ENCODE results near the gene UBA1.

Gene UBA1

GRCh38 chrX:47187106-47187677 is 6.4 kb upstream of the UBA1 start:
- no peak overlapping the region for H3K4me3 ChIP-seq (ENCODE audit: insufficient read depth, low read depth, low read length, poor library complexity, severe bottlenecking)
- H3K4me1 ChIP-seq (ENCODE audit: control insufficient read depth, insufficient read depth, low read length, poor library complexity, severe bottlenecking): peaks cover 8% of the 10 kb centered on the region
- H3K27me3 ChIP-seq (replicated peaks; ENCODE audit: control insufficient read depth, insufficient read depth, low read length, poor library complexity, severe bottlenecking): no peaks in the 10 kb centered on the region
- H3K9me3 ChIP-seq (ENCODE audit: control insufficient read depth, low read length): no peaks in the 10 kb centered on the region
- no peak overlapping the region for H3K27ac ChIP-seq (ENCODE audit: insufficient read depth, low read length, poor library complexity, severe bottlenecking)
- no peak for DNase-seq
- peaks cover 7% of the 10 kb centered on the region for H3K36me3 ChIP-seq (ENCODE audit: control insufficient read depth, insufficient read depth, low read length)

- Histone ChIP-seq H3K4me3 (ENCODE audit: insufficient read depth, low read depth, low read length, poor library complexity, severe bottlenecking) (no peak overlapping the region), H3K27ac (ENCODE audit: insufficient read depth, low read length, poor library complexity, severe bottlenecking) (no peak overlapping the region), H3K36me3 (ENCODE audit: control insufficient read depth, insufficient read depth, low read length) (no peaks in the 10 kb centered on the region), H3K4me1 (ENCODE audit: control insufficient read depth, insufficient read depth, low read length, poor library complexity, severe bottlenecking) (peaks cover 23% of the 10 kb centered on the region), H3K27me3 (replicated peaks; ENCODE audit: control insufficient read depth, insufficient read depth, low read length, poor library complexity, severe bottlenecking) (no peaks in the 10 kb centered on the region), H3K9me3 (ENCODE audit: control insufficient read depth, low read length) (no peaks in the 10 kb centered on the region)
- DNase-seq: no peak
Observed at GRCh38 chrX:47189906-47190305, 3.7 kb upstream of the UBA1 start.

GRCh38 chrX:47190445-47191269 is 3.0 kb upstream of the UBA1 start:
- H3K4me3 ChIP-seq (ENCODE audit: insufficient read depth, low read depth, low read length, poor library complexity, severe bottlenecking): peak overlapping the region; percentile 44
- H3K27ac ChIP-seq (ENCODE audit: insufficient read depth, low read length, poor library complexity, severe bottlenecking): peak overlapping the region; percentile 66
- no peaks in the 10 kb centered on the region for H3K27me3 ChIP-seq (replicated peaks; ENCODE audit: control insufficient read depth, insufficient read depth, low read length, poor library complexity, severe bottlenecking)

GRCh38 chrX:47191331-47191730 is 2.3 kb upstream of the UBA1 start:
- no peaks in the 10 kb centered on the region for H3K9me3 ChIP-seq (ENCODE audit: control insufficient read depth, low read length)
- DNase-seq: peak in 2 of 3 donors; percentile 18 to 28
- no peaks in the 10 kb centered on the region for H3K27me3 ChIP-seq (replicated peaks; ENCODE audit: control insufficient read depth, insufficient read depth, low read length, poor library complexity, severe bottlenecking)
- peaks cover 34% of the 10 kb centered on the region for H3K4me1 ChIP-seq (ENCODE audit: control insufficient read depth, insufficient read depth, low read length, poor library complexity, severe bottlenecking)
- H3K27ac ChIP-seq (ENCODE audit: insufficient read depth, low read length, poor library complexity, severe bottlenecking): peak overlapping the region; percentile 66
- peak overlapping the region; percentile 44 for H3K4me3 ChIP-seq (ENCODE audit: insufficient read depth, low read depth, low read length, poor library complexity, severe bottlenecking)
- H3K36me3 ChIP-seq (ENCODE audit: control insufficient read depth, insufficient read depth, low read length): no peaks in the 10 kb centered on the region

More at GRCh38 chrX:47190445-47191269, 3.0 kb upstream of the UBA1 start:
- Histone ChIP-seq H3K4me1 (ENCODE audit: control insufficient read depth, insufficient read depth, low read length, poor library complexity, severe bottlenecking) (peaks cover 27% of the 10 kb centered on the region), H3K9me3 (ENCODE audit: control insufficient read depth, low read length) (no peaks in the 10 kb centered on the region), H3K36me3 (ENCODE audit: control insufficient read depth, insufficient read depth, low read length) (no peaks in the 10 kb centered on the region)
- peak; percentile 60 to 69 (median 65) for DNase-seq

GRCh38 chrX:47191806-47192401 is 1.7 kb upstream of the UBA1 start:
- Histone ChIP-seq H3K27me3 (replicated peaks; ENCODE audit: control insufficient read depth, insufficient read depth, low read length, poor library complexity, severe bottlenecking) (no peaks in the 10 kb centered on the region), H3K9me3 (ENCODE audit: control insufficient read depth, low read length) (no peaks in the 10 kb centered on the region), H3K27ac (ENCODE audit: insufficient read depth, low read length, poor library complexity, severe bottlenecking) (no peak overlapping the region), H3K4me3 (ENCODE audit: insufficient read depth, low read depth, low read length, poor library complexity, severe bottlenecking) (no peak overlapping the region), H3K36me3 (ENCODE audit: control insufficient read depth, insufficient read depth, low read length) (peaks cover 3% of the 10 kb centered on the region), H3K4me1 (ENCODE audit: control insufficient read depth, insufficient read depth, low read length, poor library complexity, severe bottlenecking) (peaks cover 38% of the 10 kb centered on the region)
- DNase-seq: no peak

GRCh38 chrX:47194194-47194787 is 662 bp downstream of the UBA1 start:
- DNase-seq: no peak
- Histone ChIP-seq H3K4me3 (ENCODE audit: insufficient read depth, low read depth, low read length, poor library complexity, severe bottlenecking) (peak overlapping the region; percentile 90), H3K27me3 (replicated peaks; ENCODE audit: control insufficient read depth, insufficient read depth, low read length, poor library complexity, severe bottlenecking) (no peaks in the 10 kb centered on the region), H3K36me3 (ENCODE audit: control insufficient read depth, insufficient read depth, low read length) (peaks cover 20% of the 10 kb centered on the region), H3K4me1 (ENCODE audit: control insufficient read depth, insufficient read depth, low read length, poor library complexity, severe bottlenecking) (peaks cover 42% of the 10 kb centered on the region), H3K9me3 (ENCODE audit: control insufficient read depth, low read length) (no peaks in the 10 kb centered on the region), H3K27ac (ENCODE audit: insufficient read depth, low read length, poor library complexity, severe bottlenecking) (peak overlapping the region; percentile 90)

GRCh38 chrX:47196098-47196497 is 2.5 kb downstream of the UBA1 start:
- Histone ChIP-seq H3K27me3 (replicated peaks; ENCODE audit: control insufficient read depth, insufficient read depth, low read length, poor library complexity, severe bottlenecking) (no peaks in the 10 kb centered on the region), H3K36me3 (ENCODE audit: control insufficient read depth, insufficient read depth, low read length) (peaks cover 36% of the 10 kb centered on the region), H3K4me3 (ENCODE audit: insufficient read depth, low read depth, low read length, poor library complexity, severe bottlenecking) (no peak overlapping the region), H3K4me1 (ENCODE audit: control insufficient read depth, insufficient read depth, low read length, poor library complexity, severe bottlenecking) (peaks cover 39% of the 10 kb centered on the region), H3K27ac (ENCODE audit: insufficient read depth, low read length, poor library complexity, severe bottlenecking) (no peak overlapping the region), H3K9me3 (ENCODE audit: control insufficient read depth, low read length) (no peaks in the 10 kb centered on the region)
- DNase-seq: no peak

- Histone ChIP-seq H3K4me3 (ENCODE audit: insufficient read depth, low read depth, low read length, poor library complexity, severe bottlenecking) (no peak overlapping the region), H3K36me3 (ENCODE audit: control insufficient read depth, insufficient read depth, low read length) (peaks cover 50% of the 10 kb centered on the region), H3K27me3 (replicated peaks; ENCODE audit: control insufficient read depth, insufficient read depth, low read length, poor library complexity, severe bottlenecking) (no peaks in the 10 kb centered on the region), H3K9me3 (ENCODE audit: control insufficient read depth, low read length) (no peaks in the 10 kb centered on the region), H3K4me1 (ENCODE audit: control insufficient read depth, insufficient read depth, low read length, poor library complexity, severe bottlenecking) (peaks cover 34% of the 10 kb centered on the region), H3K27ac (ENCODE audit: insufficient read depth, low read length, poor library complexity, severe bottlenecking) (no peak overlapping the region)
- no peak for DNase-seq
Observed at GRCh38 chrX:47197526-47197925, 3.9 kb downstream of the UBA1 start.

- Histone ChIP-seq H3K36me3 (ENCODE audit: control insufficient read depth, insufficient read depth, low read length) (peaks cover 57% of the 10 kb centered on the region), H3K4me3 (ENCODE audit: insufficient read depth, low read depth, low read length, poor library complexity, severe bottlenecking) (no peak overlapping the region), H3K4me1 (ENCODE audit: control insufficient read depth, insufficient read depth, low read length, poor library complexity, severe bottlenecking) (peaks cover 29% of the 10 kb centered on the region), H3K9me3 (ENCODE audit: control insufficient read depth, low read length) (no peaks in the 10 kb centered on the region), H3K27me3 (replicated peaks; ENCODE audit: control insufficient read depth, insufficient read depth, low read length, poor library complexity, severe bottlenecking) (no peaks in the 10 kb centered on the region), H3K27ac (ENCODE audit: insufficient read depth, low read length, poor library complexity, severe bottlenecking) (no peak overlapping the region)
- DNase-seq: no peak
Observed at GRCh38 chrX:47198026-47198686, 4.5 kb downstream of the UBA1 start.
